Epithelial cell of proximal tubule (primary cell): ENCODE results near the gene LRBA. TPM values are rescaled to one million over a fixed set of nuclear protein-coding genes. Genes with fewer than 3 reads are reported as not detected.

Experiments
- DNase-seq: peaks from one replicate; pipeline ENCODE4 v3.0.0-alpha.2; 2011; ENCODE audit warnings: low read depth
- H3K4me3 ChIP-seq: 2 replicates; pipeline ENCODE4 v1.5.1; 2011; ENCODE audit warnings: low read depth, mild to moderate bottlenecking, low read length
- total RNA-seq: library from RNA; depleted of rRNA; stranded (reverse); fragments of >200 nt; gene quantifications from 2 replicates; pipeline ENCODE4 v1.2.3, GENCODE V29; 2015
- TF ChIP-seq, protein P1 (sequence below): conservative IDR thresholded peaks from 2 replicates; pipeline ENCODE4 v1.5.1; 2012; ENCODE audit warnings: low read depth, mild to moderate bottlenecking, low read length

Gene LRBA
- total RNA-seq, 1 donor from 2014 or later, result 58.9 TPM

DNA sequence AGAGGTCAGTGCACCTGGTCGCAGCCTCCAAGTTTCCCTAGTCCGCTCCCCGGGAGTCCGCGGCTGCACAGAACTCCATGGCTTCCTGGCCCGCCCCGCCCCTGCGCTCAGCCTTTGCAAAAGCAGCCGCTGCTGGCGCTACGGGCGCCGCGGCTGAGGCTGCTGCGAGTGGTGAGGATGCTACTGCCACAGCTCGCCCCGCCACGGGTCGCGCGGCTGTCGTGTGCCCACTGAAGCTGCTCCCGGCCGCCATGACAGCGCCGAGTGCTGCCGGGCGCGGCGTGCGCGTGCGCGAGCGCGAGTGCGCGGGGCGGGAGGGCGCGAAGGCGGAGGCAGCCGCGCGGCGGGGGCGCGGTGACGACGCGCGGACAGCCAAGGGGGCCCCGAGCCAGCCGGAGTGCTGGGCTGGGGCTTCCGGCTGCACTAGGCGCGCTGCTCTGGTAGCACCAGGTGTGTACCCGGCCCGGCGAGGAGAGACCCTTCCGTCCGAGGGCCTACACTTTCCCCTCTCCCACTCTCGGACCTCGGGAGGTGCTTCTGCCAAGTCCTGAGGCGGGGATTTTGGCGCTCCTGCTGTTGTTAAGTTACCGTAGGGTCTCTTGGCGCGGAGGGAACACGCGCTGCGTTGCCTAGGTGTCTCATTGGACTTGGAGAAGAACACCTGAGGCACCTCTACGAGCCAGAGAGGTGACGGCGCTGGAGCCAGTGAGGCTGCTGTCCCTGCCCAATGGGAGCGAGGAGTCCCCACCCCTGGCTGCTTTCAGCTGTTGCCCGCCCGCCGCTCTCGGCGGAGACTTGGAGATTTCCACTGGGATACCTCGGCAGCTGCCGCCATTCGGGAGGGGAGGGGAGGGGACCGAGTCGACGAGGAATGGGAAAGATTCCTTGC lies 619 bp upstream of the LRBA start:
- TF ChIP-seq, protein P1, sequence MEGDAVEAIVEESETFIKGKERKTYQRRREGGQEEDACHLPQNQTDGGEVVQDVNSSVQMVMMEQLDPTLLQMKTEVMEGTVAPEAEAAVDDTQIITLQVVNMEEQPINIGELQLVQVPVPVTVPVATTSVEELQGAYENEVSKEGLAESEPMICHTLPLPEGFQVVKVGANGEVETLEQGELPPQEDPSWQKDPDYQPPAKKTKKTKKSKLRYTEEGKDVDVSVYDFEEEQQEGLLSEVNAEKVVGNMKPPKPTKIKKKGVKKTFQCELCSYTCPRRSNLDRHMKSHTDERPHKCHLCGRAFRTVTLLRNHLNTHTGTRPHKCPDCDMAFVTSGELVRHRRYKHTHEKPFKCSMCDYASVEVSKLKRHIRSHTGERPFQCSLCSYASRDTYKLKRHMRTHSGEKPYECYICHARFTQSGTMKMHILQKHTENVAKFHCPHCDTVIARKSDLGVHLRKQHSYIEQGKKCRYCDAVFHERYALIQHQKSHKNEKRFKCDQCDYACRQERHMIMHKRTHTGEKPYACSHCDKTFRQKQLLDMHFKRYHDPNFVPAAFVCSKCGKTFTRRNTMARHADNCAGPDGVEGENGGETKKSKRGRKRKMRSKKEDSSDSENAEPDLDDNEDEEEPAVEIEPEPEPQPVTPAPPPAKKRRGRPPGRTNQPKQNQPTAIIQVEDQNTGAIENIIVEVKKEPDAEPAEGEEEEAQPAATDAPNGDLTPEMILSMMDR, result no peak
- DNase-seq, result no peak
- H3K4me3 ChIP-seq, result peak overlapping the region; percentile 97

DNA sequence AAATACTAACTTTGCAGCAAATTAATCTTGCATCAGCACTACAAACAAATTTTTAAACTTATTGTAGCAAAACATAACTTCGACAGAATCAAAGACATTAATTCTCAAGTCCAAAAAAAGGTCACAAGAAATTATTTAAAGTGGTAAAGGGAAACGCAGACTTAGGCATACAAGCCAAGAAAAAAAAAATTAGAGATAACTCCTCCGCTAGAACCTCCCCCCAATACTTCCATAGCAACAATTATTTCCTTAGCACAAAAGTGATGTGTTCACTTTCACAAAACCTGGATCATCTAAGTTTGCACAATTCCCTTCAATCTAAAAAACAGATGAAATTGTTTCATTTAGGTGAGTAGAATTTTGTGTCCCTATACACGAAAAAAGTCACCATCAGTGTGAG lies 1.1 kb downstream of the LRBA start:
- no peak for DNase-seq
- H3K4me3 ChIP-seq, result peak overlapping the region; percentile 97
- TF ChIP-seq, protein P1, result no peak

DNA sequence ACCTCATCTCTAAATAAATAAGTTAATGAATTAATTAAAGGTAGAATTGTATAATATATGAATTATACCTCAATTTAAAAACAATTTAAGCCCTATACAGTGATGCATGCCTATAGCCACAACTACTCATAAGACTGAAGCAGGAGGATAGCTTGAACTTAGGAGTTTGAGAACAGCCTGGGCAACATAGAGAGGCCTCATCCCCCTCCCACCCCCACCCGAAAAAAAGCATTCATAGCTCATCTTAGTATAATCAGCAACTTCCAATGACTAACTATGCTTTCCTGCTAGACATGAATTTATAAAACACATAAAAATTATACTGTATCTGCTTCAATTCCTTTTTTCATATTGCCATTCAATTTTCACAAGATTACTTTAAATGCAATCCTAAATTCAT lies 1.6 kb downstream of the LRBA start:
- H3K4me3 ChIP-seq, result peak overlapping the region; percentile 97
- TF ChIP-seq, protein P1, result no peak
- no peak for DNase-seq

DNA sequence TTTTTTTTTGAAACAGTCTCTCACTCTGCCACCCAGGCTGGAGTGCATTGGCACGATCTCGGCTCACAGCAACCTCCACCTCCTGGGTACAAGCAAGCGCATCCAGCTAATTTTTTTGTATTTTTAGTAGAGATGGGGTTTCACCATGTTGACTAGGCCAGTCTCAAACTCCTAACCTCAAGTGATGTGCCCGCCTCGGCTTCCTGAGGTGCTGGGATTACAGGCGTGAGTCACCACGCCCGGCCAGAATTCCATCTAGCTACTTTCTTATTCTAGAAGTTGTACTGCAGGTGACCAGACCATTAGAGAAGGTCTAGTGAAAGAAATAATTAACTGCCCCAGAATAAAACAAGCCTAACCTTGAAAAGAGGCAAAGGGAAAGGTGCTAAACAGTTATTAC lies 2.3 kb downstream of the LRBA start:
- H3K4me3 ChIP-seq, result peak overlapping the region; percentile 97
- TF ChIP-seq, protein P1, result no peak
- DNase-seq, result no peak

DNA sequence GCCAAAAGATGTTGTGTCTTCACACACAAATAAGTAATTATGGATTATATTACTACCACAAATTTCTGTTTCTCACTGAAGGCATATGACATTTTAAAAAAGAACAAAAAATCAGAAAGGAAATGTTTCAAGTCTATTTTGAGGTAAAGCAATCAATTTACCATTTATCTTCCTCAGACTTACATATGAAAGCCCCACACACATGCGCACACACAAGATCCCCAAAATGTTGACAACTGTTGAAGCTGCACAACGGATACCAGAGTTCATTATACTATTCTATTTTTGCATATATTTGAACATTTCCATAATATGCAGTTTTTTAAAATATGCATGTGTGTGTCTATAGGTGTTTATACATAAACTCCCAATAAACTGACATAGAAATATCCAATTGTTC lies 2.7 kb downstream of the LRBA start:
- TF ChIP-seq, protein P1, result no peak
- H3K4me3 ChIP-seq, result peak overlapping the region; percentile 97
- no peak for DNase-seq

DNA sequence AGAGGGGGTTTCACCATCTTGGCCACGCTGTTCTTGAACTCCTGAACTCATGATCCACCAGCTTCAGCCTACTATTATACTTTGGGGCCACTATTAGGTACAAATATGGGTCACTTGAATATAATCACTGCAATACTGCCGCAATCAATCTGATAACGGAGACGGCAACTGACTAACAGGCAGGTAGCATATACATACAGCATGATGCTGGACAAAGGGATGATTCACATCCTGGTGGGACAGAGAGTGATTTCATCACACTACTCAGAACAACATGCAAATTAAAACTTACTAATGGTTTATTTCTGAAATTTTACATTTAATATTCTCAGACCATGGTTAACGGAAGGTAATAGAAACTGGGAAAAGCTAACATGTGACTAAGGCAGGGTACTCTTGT lies 10.9 kb downstream of the LRBA start:
- TF ChIP-seq, protein P1, result no peak
- H3K4me3 ChIP-seq, result no peak overlapping the region
- no peak for DNase-seq
